Fibroblast of skin of left biceps (primary cell): Measurements from ENCODE around the gene COL25A1.
"Not testable (repeated sequence)": the region's sequence is repeated elsewhere in the genome, so short reads cannot be mapped to it uniquely, and the experiment has no call there.

Source experiments
- DNase-seq, 2 experiments: peaks; one replicate each; pipeline ENCODE4 v3.0.0-alpha.2; 2013; ENCODE audit warnings: low read depth in 2 of 2

COL25A1 gene

GRCh38 chr4:109052821-109053220 is 249.6 kb downstream of the COL25A1 start:
- no peak for DNase-seq

DNA sequence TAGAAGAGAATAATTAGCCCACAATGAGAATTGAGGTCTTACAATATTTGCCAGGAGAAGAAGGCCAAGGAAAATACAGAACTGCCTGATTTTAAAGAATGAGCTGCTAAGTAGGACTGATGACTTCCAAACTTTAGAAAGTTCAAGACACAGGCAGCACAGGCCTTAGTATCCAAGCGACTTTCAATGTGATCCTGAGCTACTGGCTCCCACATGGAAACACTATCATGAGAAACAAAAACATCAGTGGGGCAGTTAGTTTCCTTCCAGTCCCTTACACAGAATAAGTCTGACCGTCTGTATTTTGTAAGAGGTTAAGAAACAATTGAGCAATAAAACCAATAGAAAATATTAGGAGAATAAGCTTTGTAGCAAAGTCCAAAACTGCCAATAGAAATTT is 251.4 kb downstream of the COL25A1 start:
- no peak for DNase-seq

GRCh38 chr4:109049926-109050325 is 252.5 kb downstream of the COL25A1 start:
- no peak for DNase-seq

DNA sequence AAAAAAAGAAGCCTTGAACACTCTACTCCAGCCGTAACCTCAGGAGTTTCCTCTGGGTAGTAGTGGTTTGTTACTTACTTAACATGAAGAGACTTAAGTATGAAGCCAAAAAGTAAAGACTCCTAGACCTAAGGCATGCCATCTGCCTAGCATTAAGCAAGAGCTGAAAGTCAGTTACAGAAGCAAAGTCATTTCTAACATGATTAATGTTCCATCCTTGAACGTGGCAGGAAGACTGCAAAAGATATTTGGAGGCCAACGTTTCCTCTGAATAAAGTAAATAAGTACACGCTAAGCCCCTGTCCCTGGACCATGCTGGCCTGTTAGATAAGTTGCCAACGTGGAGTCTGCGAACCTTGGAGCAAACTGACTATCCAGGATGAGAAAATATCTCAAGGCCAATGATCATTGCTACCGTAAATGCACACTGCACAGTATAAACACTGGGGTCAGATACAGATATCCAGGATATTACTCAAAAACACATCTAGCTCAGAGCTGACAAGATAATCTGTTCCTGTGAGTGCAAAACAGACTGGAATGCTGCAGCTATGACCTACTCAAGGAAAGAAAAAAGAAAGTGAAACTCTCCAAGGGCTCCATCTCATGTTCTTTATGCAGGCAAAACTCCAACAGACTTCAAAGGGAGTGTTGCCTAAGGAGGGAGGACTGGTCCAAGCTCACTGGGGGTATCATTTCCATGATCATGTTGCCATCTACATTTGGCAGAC is 255.8 kb downstream of the COL25A1 start:
- peak; percentile 65 to 68 for DNase-seq

- DNase-seq = no peak
Measured at GRCh38 chr4:109044431-109044830, 258.0 kb downstream of the COL25A1 start.

GRCh38 chr4:109043286-109043685 is 259.2 kb downstream of the COL25A1 start:
- DNase-seq = no peak

DNA sequence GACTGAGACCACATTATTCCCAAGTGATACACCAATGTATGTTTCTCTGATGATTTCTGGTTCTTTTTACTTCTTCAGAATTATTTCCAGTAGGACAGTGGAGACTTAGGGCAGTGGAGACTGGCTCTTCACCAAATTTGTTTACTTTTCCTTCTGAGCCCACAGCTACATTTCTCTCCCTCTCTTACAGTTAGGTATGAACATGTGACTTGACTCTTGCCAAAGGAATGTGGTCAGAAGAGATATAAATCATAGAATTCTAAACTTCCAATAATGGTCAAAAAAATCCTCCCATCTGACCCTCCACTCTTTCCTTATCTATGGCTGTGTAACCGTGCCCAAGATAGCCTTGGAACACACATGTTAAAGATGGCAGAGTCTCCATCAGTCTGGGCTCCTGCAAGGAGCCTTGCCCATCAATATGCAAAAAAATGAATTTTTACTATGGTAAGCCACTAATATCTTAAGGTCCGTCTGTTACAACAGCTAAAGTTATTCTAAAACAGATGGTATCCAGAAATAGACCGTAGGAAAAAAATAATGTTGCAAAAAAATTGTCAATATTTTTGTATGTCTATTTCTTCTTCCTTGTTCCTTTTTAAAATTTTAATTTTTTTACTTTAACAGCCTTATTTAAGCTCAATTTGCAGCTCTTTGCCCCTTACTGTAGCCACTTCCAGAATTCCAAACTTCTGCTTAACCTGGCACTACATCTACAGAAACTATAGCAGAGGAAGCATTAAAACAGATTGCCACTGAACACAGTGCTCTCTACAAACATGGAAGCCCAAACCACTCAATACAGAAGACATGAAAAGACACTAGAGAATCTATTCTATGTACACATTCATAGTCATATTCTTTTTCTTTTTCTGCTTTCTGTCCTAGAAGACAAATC is 260.7 kb downstream of the COL25A1 start:
- DNase-seq = peak; percentile 34 to 35

DNA sequence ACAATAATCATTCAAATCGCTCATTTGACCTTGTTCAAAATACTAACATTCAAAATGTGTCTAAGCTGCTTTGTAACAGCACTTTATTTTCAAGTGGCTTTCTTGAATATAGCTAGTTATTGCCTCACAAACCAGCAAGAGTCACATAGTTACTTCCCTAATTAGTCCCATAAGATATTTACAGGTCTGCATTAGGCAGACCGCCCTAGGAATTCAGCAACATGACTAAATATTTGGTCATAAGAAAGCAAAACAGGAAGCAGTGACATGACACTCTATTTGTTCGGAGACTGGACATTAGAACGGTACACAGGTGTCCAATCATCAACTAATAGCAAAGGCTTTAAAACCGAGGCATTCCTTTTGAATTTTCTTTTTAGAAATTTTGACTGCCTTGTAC is 262.0 kb downstream of the COL25A1 start:
- no peak for DNase-seq

GRCh38 chr4:109037026-109037425 is 265.4 kb downstream of the COL25A1 start:
- DNase-seq = no peak

DNA sequence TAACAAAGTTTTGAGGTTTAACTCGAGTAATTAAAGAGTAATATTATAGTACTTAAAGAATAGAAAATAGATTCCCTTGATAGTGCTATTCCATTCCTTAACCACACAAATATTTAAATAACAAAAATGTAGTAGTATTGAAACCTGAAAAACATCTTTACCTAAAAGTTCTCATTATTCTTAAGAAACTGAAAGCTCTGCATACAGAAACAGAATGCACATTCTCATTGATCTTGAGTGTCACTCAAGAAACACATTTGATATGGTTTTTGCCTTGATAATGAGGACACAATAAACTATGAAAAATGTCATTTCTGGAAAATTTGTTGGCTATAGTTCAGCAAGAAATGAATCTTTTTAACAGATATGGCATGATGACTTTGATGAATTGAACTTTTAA is 268.5 kb downstream of the COL25A1 start:
- no peak for DNase-seq

DNA sequence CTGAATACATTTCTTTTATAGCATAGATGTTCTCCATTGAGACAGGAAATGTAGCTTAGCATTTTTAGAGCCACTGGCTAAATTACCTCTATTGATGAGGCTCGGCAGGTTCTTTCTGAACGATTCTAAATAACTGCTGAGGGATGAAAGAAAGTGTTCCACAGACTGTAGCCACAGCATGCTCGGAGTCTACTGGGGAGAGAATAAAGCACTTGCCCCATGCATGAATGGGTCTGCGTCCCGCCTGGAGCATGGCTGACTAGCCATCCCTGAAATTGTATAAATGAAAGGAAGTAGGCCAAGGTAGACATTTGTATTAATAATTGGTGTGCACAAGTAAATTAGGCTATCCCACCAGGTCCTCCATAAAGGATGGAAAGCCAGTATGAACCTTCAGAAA is 269.8 kb downstream of the COL25A1 start:
- DNase-seq = no peak

- DNase-seq = no peak
Measured at GRCh38 chr4:109029987-109030386, 272.5 kb downstream of the COL25A1 start.

DNA sequence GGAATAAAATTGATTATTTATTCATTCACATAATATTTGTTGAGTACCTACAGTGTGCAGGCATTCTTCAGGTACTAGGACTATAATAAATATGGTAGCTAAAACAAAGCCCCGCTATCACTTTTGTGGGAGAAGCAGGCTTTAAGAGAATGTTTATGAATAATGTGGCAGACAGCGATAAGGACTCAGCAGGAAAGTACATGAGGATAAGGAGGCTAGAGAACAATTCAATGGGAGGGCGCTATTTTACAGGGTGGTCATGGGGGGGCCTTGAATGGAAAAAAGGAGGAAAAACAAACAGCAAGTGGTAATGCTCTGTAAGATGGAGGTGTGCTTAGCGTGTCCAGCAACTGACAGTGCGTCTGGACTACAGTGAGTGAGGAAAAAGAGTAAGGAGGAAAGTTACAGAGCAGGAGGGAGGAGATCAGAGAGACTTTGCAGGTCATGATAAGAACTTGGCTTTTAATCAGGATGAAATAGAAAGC is 275.4 kb downstream of the COL25A1 start:
- DNase-seq = no peak

GRCh38 chr4:109026588-109026987 is 275.9 kb downstream of the COL25A1 start:
- DNase-seq = no peak

GRCh38 chr4:109025471-109026076 is 276.9 kb downstream of the COL25A1 start:
- no peak for DNase-seq

DNA sequence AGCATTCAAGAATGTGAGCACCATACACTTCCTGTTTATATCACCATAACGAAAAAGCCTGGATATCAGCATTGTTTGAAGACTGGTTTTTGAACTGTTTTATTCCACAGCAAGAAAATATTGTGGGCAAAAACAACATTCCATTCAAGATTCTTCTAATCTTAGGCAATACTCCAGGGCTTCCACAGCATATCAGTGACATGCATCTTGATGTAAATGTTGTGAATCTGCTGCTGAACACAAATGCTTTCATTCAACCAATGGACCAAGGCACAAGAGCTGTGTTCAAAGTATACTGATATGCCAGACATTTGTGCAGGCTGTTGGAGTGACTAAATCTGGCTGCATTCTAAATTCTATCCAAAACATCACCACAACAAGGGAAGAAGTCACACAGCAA is 279.5 kb downstream of the COL25A1 start:
- DNase-seq = no peak

DNA sequence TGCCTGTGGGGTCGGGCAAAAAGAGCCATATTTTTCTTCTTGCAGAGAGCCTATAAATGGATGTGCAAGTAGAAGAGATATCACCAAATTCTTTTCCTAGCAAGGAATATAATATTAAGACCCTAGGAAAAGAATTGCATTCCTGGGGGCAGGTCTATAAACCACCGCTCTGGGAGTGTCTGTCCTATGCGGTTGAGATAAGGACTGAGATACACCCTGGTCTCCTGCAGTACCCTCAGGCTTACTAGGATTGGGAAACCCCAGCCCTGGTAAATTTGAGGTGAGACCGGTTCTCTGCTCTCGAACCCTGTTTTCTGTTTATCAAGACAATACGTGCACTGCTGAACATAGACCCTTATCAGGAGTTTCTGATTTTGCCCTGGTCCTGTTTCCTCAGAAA is 280.8 kb downstream of the COL25A1 start:
- not testable (repeated sequence) for DNase-seq

- DNase-seq = no peak
Measured at GRCh38 chr4:109020861-109021260, 281.6 kb downstream of the COL25A1 start.

GRCh38 chr4:109016200-109016599 is 286.3 kb downstream of the COL25A1 start:
- DNase-seq = no peak

GRCh38 chr4:109015413-109015810 is 287.0 kb downstream of the COL25A1 start:
- no peak for DNase-seq

DNA sequence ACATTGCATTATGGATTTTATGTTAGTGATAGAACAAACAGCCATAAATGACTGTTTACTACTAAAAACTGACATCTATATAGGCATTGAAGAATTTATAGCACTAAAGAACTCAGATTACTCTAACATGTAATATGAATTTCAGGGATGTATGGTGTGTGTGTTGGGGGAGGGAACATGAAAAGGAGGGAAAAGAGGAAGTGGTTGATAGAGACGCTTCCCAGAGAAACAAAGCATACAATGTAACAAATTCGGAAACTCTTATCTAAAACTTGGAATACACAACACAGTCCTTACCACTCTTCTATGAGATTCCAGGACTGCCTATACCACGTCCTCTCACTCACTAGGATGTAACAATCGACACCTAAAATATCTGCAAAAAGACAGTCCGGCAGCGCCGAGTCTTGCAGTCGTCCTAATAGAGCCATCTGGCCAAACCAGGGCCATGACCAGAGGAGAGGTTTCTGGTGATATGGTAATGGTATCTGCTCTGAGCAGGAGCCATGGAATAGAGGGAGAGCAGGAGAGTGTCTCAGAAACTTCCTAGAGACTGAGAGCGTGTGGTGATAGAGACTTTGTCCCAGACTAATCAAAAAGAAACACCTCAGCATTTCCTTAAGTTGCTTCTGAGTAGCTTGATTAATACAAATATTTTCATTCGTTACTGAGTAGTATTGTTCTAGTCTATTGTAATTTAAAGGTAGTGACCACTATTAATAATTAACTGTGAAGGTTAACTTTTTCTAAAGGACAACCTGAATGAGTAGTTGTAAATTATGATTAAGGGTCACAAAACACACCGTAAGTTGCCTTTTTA is 287.7 kb downstream of the COL25A1 start:
- DNase-seq = no peak
